ENCODE data around the gene EFNA5.

The EFNA5 gene

DNA sequence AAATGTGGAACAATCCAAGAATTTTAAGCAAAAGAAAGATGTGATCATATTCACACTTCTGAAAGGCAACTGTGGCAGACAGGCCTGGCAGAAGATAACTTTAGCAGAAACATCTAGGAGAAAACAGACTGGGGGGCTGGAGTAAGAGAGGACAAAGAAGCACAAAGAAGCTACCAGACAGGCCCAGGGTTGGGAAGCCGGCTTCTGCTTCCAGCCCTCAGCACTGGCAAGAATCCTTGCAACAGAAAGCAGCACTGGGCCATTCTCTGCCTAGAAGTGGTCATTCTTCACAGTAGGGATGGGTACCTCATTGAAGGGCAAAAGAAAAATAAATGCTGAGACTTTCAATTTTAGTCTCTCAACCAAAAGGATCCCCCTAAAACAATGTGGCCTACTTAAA, 49.6 kb downstream of the EFNA5 start:
- no peaks in the 10 kb centered on the region for H4K20me1 ChIP-seq (ENCODE audit: insufficient read depth, low read length)
- no peak overlapping the region for H3K27ac ChIP-seq (ENCODE audit: low read depth, low read length, poor library complexity, severe bottlenecking)
- H2AFZ ChIP-seq (ENCODE audit: low read length) = no peak overlapping the region
- H3K27me3 ChIP-seq (ENCODE audit: insufficient read depth, low read length) = no peaks in the 10 kb centered on the region
- no peaks in the 10 kb centered on the region for H3K36me3 ChIP-seq (ENCODE audit: insufficient read depth, low read length)
- H3K4me2 ChIP-seq (ENCODE audit: low read length) = no peak overlapping the region
- no peaks in the 10 kb centered on the region for H3F3A ChIP-seq (ENCODE audit: insufficient read depth, low read length)
- no peaks in the 10 kb centered on the region for H3K9me2 ChIP-seq (ENCODE audit: low read depth, low read length)
- no peaks in the 10 kb centered on the region for H3K79me2 ChIP-seq (ENCODE audit: insufficient read depth, low read length)
- H3K9me3 ChIP-seq (ENCODE audit: low read length) = 0 out of 2 replicates have a peak, but pooled peaks cover 3% of the 10 kb centered on the region
- TF ChIP-seq, protein P1, sequence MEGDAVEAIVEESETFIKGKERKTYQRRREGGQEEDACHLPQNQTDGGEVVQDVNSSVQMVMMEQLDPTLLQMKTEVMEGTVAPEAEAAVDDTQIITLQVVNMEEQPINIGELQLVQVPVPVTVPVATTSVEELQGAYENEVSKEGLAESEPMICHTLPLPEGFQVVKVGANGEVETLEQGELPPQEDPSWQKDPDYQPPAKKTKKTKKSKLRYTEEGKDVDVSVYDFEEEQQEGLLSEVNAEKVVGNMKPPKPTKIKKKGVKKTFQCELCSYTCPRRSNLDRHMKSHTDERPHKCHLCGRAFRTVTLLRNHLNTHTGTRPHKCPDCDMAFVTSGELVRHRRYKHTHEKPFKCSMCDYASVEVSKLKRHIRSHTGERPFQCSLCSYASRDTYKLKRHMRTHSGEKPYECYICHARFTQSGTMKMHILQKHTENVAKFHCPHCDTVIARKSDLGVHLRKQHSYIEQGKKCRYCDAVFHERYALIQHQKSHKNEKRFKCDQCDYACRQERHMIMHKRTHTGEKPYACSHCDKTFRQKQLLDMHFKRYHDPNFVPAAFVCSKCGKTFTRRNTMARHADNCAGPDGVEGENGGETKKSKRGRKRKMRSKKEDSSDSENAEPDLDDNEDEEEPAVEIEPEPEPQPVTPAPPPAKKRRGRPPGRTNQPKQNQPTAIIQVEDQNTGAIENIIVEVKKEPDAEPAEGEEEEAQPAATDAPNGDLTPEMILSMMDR (IDR thresholded peaks at IDR 0.05; ENCODE audit: low read length) = no peak
- TF ChIP-seq EZH2 (IDR thresholded peaks at IDR 0.05; ENCODE audit: borderline replicate concordance, low read length) = no peak
- no peaks in the 10 kb centered on the region for H3K4me1 ChIP-seq (ENCODE audit: insufficient read depth, low read length, severe bottlenecking)
- no peak overlapping the region for H3K4me3 ChIP-seq (ENCODE audit: low read depth, low read length, poor library complexity, severe bottlenecking)
- H3K9ac ChIP-seq (ENCODE audit: low read length) = no peak overlapping the region

DNA sequence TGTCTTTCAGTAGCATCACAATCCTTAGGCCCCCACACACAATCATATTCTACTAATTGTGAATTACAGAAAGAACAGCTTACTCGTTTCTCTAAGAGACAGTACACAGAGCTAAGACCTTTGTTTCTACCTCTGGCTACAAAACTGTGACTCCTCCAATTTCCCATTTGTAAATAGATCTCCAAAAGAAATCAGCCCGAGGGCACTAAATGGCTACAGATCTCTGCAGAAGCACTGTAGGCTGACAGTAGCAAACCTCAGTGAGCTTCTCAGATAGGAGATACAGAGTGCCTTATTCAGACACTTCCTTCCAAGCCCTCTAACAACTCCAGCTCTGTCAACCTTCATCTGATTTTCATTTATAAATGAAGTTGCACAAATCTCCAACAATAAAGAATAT, 51.0 kb downstream of the EFNA5 start:
- Histone ChIP-seq H3K79me2 (ENCODE audit: insufficient read depth, low read length) (no peaks in the 10 kb centered on the region), H3K4me1 (ENCODE audit: insufficient read depth, low read length, severe bottlenecking) (no peaks in the 10 kb centered on the region), H3K9me3 (ENCODE audit: low read length) (0 out of 2 replicates have a peak, but pooled peaks cover 3% of the 10 kb centered on the region), H3K4me2 (ENCODE audit: low read length) (no peak overlapping the region), H3K36me3 (ENCODE audit: insufficient read depth, low read length) (no peaks in the 10 kb centered on the region), H2AFZ (ENCODE audit: low read length) (no peak overlapping the region), H3F3A (ENCODE audit: insufficient read depth, low read length) (no peaks in the 10 kb centered on the region), H3K4me3 (ENCODE audit: low read depth, low read length, poor library complexity, severe bottlenecking) (no peak overlapping the region), H3K27ac (ENCODE audit: low read depth, low read length, poor library complexity, severe bottlenecking) (no peak overlapping the region), H4K20me1 (ENCODE audit: insufficient read depth, low read length) (no peaks in the 10 kb centered on the region), H3K27me3 (ENCODE audit: insufficient read depth, low read length) (no peaks in the 10 kb centered on the region), H3K9me2 (ENCODE audit: low read depth, low read length) (no peaks in the 10 kb centered on the region), H3K9ac (ENCODE audit: low read length) (no peak overlapping the region)
- TF ChIP-seq EZH2 (IDR thresholded peaks at IDR 0.05; ENCODE audit: borderline replicate concordance, low read length) = no peak
- TF ChIP-seq, protein P1 (IDR thresholded peaks at IDR 0.05; ENCODE audit: low read length) = no peak

DNA sequence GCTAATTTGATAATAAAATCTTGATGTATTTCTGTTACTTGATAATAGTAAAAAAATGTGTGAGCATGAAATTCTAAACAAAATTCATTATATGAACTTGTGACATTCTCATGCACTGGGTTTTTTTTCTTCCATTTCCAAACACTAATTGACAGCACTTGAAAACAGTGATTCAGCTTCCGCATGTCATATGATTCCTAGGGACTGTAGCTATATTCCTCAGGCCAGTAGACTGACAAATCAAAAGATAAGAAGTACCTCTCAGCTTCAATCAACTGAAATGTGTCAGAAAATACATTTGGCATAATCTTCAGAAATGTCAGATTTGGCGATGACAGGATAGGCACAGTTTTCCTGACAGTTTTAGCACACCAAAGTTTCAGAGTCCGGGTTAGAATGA, 52.5 kb downstream of the EFNA5 start:
- Histone ChIP-seq H4K20me1 (ENCODE audit: insufficient read depth, low read length) (no peaks in the 10 kb centered on the region), H3K4me2 (ENCODE audit: low read length) (no peak overlapping the region), H3K4me3 (ENCODE audit: low read depth, low read length, poor library complexity, severe bottlenecking) (no peak overlapping the region), H3K36me3 (ENCODE audit: insufficient read depth, low read length) (no peaks in the 10 kb centered on the region), H3K27ac (ENCODE audit: low read depth, low read length, poor library complexity, severe bottlenecking) (no peak overlapping the region), H2AFZ (ENCODE audit: low read length) (no peak overlapping the region), H3K4me1 (ENCODE audit: insufficient read depth, low read length, severe bottlenecking) (no peaks in the 10 kb centered on the region), H3K27me3 (ENCODE audit: insufficient read depth, low read length) (no peaks in the 10 kb centered on the region), H3K79me2 (ENCODE audit: insufficient read depth, low read length) (no peaks in the 10 kb centered on the region), H3F3A (ENCODE audit: insufficient read depth, low read length) (no peaks in the 10 kb centered on the region), H3K9me3 (ENCODE audit: low read length) (0 out of 2 replicates have a peak, but pooled peaks cover 3% of the 10 kb centered on the region), H3K9ac (ENCODE audit: low read length) (no peak overlapping the region), H3K9me2 (ENCODE audit: low read depth, low read length) (no peaks in the 10 kb centered on the region)
- no peak for TF ChIP-seq EZH2 (IDR thresholded peaks at IDR 0.05; ENCODE audit: borderline replicate concordance, low read length)
- TF ChIP-seq, protein P1 (IDR thresholded peaks at IDR 0.05; ENCODE audit: low read length) = no peak

Data from OCI-LY1 (cell line).